HTR-8/SVneo (cell line): ENCODE measurements around the gene PPIL6.
A peak's percentile ranks its signal among the peaks of the same experiment; 100 is the strongest.

Experiments used
- DNase-seq: peaks from one replicate; pipeline ENCODE4 v3.0.0; 2011; ENCODE audit warnings: low spot score, mixed read lengths; ENCODE audit not compliant: insufficient read length
- FAIRE-seq: peaks from 2 replicates; lab custom pipeline; 2011; peaks lifted over from hg19 to GRCh38; lab: Jason Lieb, UNC

The PPIL6 gene

DNA sequence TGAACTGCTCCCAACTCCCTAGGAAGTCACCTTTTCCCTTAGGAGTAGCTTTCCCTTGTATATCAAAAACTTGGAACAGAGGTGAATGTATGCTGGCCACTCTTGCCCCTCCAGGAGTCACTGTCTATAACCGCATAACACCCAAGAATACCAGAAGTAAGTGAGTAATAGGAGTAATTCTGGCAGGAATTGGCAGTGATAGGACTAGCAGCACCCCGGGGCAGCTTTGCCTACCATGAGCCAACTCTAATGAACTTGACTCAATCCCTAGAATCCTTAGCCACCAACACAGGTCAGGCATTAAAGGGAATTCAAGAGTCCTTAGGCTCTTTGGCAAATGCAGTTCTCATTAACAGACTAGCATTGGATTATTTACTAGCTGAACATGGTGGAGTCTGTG is 29.4 kb downstream of the PPIL6 start:
- DNase-seq (no peak), FAIRE-seq (no peak)

DNA sequence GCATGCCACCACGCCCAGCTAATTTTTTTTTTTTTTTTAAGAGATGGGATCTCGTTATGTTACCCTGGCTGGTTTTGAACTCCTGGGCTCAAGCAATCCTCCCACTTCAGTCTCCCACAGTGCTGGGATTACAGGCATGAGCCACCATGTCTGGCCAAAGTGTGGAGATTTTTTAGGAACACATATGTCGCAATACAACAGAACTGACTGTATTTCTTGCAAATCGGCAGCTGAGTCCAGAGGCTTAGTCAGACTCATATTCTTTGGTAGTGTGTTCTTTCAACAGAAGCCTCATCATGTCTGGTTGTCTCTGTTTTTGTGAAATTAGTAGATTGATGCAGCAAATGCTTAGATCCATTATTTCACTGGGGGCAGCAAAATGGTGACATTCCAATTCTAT is 34.2 kb downstream of the PPIL6 start:
- FAIRE-seq (no peak), DNase-seq (no peak)

DNA sequence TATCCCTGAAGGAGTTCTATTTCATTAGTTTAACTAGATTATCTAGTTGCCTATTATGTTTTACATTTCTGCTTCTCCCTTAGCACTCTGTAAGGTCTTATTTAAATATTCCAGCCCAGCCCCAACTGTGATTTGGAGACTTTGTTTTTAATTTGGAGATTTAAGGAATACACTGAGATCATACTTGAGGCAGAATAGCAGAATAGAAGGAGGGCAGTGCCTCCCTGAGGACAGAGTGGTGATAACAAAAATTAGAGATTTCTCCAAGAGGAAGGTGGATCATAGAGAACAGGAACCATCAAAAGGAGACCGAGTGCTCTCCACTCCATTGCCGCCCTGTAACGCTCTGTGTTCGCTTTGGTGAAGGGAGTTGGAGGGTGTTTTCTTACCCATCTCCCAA is 43.4 kb downstream of the PPIL6 start:
- no peak for FAIRE-seq
- DNase-seq = no peak

DNA sequence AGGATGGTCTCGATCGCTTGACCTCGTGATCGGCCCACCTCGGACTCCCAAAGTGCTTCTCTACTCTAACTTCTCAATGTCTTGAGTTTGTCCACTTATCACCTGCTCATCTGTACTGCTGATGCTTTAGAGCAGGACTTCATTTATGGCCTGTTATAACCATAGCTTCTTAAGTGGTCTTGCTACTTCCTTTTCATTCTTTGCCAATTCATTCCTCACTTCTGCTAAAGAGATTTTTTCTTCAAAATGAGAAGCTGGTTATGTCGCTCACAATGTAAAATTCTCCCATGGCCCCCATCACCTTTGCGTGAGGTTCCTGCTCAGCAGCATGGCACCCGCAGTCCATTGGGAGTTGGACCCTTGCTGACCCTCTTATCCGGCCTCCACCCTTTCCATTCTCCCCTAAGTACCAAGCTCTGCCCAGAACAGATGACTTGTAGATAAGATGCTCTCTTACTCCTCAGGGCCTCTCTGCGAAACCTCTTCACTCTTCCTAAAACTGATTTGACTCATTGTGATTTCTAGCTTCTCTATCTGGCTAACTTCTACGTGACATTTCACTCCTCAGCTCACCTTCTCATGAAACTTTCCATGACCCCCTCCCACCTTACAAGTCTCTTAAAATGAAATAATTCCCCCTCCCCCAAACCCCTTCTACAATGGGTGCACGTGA is 44.2 kb downstream of the PPIL6 start:
- FAIRE-seq (no peak), DNase-seq (no peak)

DNA sequence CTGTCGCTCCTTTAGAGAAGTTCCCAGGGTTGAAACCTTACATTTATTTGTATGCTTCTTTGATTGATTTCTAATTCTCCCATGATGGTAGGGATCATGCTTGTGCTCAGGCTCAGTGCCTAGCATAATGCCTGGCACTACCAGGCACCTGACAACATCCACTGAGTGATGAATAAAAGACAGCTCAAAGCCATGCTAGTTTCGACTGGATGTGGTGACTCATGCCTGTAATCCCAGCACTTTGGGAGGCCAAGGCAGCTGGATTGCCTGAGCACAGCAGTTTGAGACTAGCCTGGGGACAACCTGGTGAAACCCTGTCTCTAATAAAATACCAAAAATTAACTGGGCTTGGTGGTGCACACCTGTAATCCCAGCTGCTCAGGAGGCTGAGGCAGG is 46.5 kb downstream of the PPIL6 start:
- no peak for FAIRE-seq

DNA sequence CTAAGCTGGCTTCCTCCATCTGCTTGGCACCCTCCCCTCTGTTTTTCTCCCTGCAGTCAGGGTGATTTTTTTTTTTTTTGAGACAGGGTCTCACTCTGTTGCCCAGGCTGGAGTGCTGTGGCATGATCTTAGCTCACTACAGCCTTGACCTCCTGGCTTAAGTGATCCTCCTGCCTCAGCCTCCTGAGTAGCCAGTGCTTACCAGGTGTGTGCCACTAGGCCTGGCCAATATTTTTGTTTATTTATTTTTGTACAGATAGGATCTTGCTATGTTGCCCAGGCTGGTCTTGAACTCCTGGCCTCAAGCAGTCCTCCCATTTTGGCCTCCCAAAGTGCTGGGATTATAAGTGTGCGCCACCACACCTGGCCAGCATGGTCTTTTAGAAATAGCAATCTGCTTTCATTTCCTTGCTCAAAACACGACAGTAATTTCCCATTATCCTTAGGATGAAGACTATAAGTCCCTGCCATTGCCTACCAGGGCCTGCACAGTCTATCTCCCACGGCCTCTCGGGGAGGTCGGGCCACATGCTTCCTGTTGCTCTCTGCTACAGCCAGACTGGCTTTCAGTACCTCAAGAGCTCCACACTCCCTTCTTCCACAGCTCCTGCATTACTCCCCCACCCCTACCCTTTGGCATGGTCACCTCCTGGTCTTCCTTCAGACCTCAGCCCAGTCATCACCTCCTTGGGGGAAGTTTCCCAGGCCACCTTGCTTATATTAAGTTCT is 47.1 kb downstream of the PPIL6 start:
- DNase-seq (no peak), FAIRE-seq (no peak)

More for the DNA sequence above, 46.5 kb downstream of the PPIL6 start:
- DNase-seq = peak; percentile 24

DNA sequence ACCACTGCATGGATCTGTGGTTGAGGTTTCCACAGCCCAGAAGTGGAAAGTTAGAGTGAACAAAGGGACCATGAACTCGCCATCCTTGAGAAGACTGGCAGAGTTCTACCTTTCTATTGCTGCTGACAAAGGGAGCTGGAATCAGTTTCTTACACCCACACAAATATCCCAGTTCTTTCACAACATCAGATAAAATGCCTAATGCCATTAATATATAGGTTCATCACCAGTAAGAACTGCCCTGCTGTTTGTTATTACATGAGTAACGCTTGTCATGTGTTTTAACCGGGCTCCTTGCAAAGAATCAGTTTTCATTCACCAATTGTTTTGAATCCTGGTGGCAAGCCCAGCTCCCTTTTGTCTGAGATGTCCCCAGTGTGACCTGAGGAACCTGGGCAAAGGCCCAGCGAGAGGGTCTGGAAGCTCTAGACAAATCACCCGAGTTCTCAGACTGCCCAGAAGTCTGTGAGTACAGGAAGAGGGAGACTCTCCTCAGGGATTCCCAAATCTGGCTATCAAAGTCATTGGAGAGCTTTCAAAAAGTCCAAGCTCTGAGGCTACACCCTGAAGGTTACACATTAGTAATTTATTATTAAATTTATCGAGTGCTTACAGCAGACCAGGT is 50.7 kb downstream of the PPIL6 start:
- FAIRE-seq = no peak
- no peak for DNase-seq

DNA sequence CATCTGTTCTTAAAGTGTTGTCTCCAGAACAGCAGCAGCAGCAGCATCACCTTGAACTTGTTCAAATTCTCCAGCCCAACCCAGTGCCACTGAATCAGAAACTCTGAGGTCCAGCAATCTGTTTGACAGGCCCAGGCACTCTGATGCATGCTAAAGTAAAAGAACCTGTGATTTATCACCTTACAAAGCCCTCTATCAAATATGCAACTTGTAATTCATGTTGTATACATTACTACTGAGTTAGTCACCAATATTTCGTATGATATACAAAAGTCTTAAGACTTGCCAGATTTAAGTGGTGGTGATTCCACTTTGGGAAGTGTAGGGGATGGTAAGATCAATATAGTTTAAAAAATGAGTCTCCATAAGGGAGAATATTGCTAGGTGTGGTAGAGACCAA is 52.2 kb downstream of the PPIL6 start:
- DNase-seq (no peak), FAIRE-seq (no peak)

DNA sequence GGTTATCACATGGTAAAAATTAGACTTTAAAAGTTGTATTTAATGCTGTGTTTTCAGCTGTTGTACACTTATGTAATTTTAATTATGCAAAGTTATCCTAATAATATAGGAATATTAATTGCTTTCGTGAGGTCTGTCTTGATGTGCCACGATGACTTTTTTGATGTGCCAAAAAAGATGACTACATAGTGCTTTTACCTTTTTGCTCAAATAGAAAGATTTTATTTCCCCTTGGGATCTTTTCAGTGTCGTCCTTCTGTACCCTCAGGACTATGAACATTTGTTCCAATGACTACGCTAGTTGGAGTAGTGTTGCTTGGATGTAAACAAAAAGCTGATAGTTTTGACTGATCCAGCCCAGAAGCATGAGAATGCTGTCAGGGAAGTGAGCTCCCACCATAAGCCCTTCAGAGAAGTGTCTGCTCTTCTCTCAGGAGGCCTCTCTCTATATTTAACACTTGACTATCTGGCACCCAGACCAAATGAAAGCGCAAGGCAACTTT is 56.9 kb downstream of the PPIL6 start:
- FAIRE-seq = no peak
- DNase-seq = no peak

DNA sequence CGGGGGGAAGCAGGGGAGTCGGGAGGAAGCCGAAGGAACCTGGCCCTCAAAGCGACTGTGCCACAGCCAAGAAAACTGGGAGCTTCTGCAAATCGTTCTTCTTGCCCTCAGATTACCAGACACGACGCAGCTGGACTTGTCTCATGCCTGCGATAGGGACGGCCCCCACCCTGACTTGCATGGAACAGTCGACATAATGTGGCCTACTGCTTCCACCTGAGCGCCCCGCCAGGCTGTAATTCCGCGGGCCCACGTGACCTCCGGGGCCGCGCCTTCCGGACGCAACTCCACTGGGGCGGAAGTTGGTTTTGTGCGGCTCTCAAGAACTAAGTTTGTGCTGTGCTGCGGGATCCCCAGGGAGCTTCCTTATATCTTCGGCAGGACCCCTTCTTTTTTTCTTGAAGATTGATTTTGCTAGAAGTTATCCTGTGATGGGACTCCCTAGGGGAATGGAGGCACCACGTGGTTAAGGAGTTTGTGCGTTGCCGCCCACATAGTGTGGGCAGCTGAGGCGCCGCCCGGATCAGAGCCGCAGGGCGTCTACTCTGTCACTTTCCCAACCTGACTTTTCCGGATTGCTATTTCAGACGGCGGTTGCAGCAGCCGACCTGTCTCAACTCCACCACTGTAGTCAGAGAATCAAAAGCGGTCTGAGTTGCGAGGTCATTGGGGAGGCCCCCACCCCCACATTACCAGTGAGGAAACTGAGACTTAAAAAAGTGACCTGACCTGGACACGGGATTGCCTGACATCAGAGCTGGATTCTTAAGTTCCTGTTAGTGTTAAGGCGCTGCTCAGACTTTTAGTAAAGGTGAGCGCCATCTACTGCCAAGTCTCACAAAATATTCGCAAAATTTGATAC is 57.6 kb downstream of the PPIL6 start:
- no peak for FAIRE-seq
- DNase-seq = peak; percentile 90

DNA sequence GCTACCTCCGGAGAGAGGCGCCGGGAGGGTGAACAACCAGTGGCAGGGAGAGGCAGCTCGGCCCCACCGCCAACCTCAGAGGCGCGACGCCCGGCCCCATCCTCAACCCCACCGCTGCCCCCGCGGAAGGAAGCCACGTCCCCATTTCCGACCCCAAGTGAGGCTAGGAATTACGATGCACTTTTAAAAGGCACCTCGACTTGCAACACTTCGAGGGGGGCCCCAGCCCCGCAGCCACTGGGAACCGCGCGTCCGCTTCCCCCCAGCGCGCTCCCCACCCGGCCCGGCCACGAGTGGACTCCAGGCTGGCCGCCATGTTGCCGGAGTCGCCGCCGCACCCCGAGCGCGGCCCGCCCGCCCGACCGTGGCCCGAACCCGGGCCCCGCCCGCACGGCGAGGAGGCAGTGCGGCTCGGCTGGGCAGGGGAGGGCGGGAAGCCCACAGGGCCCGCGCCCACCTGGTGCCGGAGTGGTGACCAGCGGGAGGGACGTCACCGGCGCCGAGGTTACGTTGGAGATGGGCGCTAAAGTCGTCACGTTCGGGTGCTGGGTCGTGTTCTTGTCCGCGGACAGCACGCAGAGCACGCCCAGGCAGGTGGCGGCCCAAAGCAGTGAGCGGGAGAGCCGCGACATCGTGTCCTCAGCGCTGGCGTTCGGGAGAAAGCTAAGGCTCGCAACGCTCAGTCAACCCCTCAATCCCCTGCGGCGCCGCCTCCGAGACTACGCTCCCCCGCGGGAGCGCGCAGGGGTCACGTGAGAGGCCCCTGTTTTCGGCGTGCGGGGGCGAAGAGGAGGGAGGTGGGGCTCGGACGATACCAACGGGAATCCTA is 58.5 kb downstream of the PPIL6 start, which contains the start of gene CD164:
TSS of gene CD164 (minus strand) at position 721 of the 829 bp plus-strand sequence. CDS start at position 632, 89 bp downstream.
- DNase-seq (peak; percentile 89), FAIRE-seq (peak; percentile 38)

DNA sequence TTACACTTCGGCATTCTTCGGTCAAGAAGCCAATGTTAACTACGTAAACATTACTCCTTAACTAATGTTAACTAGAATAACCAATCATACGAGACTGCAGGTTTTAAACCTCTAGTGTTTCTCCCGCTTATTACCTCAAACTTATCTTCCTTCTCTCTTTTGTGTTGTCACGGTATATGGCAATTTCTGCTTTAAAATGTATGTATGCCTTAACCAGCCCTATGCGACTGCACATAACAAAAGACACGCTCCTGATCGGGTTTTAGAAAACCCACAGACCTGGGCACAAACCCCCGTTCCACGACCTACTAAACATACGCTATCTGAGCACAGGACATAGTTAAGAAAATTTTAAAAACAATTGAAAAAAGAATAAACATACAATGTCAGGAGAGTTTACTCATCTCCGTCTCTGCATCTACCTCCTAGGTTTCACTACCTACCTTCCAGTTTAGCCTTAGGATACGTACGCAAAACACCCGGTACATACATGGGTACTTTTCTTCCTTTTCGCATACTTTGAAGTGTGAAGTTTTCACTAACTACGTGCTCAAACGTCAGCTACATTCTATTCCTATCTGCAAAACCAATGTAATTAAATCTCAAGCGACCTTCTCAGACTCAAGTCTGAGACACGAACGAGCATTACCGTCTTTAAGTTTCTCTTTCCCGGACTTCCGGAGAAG is 59.2 kb downstream of the PPIL6 start:
- no peak for FAIRE-seq
- peak; percentile 10 for DNase-seq

DNA sequence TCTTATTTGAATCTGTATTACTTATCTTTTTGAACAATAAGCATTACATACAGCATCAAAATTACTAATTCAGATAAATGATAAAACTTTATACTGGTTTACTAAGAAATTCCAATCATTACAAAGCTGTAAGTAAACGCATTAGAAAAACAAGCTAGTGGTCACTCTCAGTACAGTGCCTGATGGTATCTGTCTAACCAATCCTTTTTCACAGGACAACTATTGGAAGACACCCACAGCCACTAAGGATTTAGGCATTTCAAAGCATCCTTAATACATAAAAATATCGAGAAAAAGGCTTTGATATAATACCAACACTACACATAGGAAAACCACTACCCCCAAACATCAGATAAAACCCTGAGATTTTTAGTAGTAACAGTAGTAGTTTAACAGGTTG is 60.7 kb downstream of the PPIL6 start:
- DNase-seq = no peak

DNA sequence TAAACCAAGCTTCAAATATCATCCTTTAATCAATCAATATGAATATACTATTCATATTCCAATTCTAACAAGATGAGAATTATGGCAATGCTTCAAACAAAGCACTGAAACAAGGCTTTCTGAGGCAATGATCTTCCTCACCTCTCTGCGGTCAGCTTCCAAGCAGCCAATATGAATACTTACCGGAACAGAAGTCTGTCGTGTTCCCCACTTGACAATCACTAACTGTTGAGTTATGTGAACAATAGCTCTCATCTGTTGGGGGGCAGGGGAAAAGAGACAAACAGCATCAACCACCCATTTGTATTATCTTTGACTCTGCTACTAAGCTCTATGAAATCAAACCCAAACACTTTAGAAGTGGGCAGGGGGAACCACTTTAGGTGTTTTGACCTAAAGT is 62.7 kb downstream of the PPIL6 start:
- no peak for FAIRE-seq
- no peak for DNase-seq

More for the DNA sequence above, 60.7 kb downstream of the PPIL6 start:
- FAIRE-seq = no peak

DNA sequence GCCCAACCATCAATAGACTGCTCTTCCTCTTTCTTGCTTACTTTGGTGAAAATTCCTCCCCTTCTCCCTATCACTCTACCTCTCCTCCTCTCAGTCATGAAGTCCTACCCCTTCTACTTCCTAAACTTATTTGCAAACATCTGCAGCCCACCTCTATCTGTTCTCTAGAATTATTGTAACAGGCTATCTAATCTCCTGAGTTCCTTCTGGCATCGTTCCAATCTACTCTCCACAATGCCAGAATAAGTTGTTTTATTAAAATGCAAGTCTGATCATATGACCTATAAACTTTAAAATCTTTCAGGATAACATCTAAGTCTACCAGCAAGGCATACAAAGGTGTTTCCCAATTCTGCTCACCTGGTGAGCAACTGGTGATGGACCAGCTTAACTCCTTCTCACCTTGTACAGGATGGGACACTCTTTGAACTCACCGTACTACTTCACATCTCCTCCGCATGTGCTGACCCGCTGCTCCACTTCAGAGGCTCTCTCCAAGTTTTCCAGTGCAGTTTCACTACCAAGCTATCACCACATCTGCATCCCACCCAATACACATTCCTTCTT is 66.0 kb downstream of the PPIL6 start:
- no peak for DNase-seq
- no peak for FAIRE-seq

DNA sequence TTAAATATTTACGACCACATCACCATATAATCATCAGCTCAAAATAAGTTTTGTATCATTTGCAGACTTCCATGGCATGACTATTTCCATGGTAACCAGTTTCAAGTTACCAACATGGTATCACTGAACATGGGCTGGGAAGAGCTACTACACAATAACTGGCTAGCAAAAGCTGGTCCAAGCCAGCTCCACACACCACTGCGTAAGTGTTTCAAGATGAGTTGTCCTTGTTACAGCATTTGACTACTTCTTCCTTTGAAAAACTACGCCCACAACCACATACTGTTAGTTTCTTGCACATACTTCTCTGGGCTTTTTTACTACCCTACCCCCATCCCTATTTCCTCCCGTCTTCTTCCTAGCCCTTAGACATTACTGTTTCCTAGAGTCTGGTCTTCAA is 66.7 kb downstream of the PPIL6 start:
- FAIRE-seq (no peak), DNase-seq (no peak)

DNA sequence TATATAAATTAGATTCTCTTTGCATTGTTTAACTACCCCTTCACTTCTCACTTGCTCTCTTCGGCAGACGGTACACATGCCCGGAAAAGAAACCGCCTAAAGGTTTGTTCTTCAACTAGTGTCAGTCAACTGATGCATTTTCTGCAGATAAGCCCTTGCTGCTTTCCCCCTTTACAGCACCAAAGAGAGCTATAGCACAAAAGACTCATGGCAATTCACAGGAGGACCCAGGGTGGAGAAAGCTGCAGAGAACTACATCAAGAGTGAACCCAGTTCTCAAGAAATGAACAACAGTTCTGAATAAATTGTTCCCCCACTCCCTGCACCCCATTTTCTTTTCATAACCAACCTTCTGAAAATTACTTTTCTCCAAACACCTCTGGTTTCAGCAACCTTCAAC is 67.1 kb downstream of the PPIL6 start:
- FAIRE-seq = no peak
- DNase-seq = no peak

DNA sequence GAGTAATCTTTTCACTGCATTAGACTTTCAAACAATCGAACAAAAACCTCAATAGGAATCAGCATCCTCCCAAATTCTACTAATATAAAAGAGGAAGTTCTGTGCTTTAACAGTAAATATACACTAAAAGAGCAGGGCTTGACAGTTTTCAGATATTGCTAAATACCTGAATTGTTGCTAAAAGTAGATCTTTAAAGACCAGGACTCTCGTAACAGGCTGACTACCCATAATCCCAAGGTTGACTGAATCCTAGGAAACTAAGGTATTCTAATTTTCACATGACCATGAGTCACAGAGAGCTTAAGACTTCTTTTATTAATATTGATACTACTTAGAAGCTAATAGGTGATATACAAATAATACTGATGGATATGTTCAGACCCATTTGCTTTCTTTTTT is 68.3 kb downstream of the PPIL6 start:
- FAIRE-seq (no peak), DNase-seq (no peak)

DNA sequence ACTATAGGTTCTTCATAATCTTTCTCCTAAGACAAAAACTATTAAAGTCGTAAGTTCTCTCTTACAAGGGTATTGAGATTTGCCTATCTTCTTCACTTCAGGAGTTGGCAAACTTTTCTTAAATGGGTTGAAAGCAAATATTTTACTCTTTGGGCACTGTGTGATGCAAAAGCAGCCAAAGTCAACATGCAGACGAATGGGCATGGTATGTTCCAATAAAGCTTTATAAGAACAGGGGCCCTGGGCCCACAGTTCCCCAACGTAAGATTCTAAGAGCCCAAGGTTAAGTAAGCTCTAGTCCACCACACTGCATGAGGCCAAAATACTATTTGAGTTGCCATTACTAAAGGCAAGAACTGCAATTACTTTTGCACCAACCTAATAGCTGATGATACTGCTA is 69.6 kb downstream of the PPIL6 start:
- no peak for DNase-seq
- FAIRE-seq = no peak
